NT2/D1 (cell line): ENCODE results near the gene CKB.

Experiments
- YY1 ChIP-seq: IDR thresholded peaks from 2 replicates; pipeline ENCODE4 v1.6.1; 2011; ENCODE audit not compliant: insufficient read length, insufficient read depth
- ZNF274 ChIP-seq: IDR thresholded peaks from 2 replicates; pipeline ENCODE4 v1.6.1; 2011; ENCODE audit warnings: mild to moderate bottlenecking, low read depth, low read length

GRCh38 chr14:103504991-103505565 is 17.6 kb downstream of the CKB start:
- no peak for TF ChIP-seq ZNF274
- no peak for TF ChIP-seq YY1
